Right cardiac atrium (tissue), 5 donors: Measurements from ENCODE around the gene COL4A1. TPM values are rescaled to one million over a fixed set of nuclear protein-coding genes. Genes with fewer than 3 reads are reported as not detected.

Source experiments
- ATAC-seq, 2 donors: fragments of 200-7000 bp; cut with Tn5 transposase; one replicate each; pipeline versions ENCODE4 v1.8.0 to v1.9.1; 2020; ENCODE audit warnings: moderate library complexity in 2 of 2, mild to moderate bottlenecking in 1 of 2
- DNase-seq, 3 donors: peaks; one replicate each; pipeline ENCODE4 v3.0.0-alpha.2; 2020
- H3K27ac ChIP-seq: one replicate; pipeline ENCODE4 v1.5.1; 2013; ENCODE audit warnings: mild to moderate bottlenecking, low read length, control low read depth, moderate library complexity
- H3K27me3 ChIP-seq: one replicate; pipeline ENCODE4 v1.6.1; 2013; ENCODE audit not compliant: control insufficient read depth, insufficient read depth
- H3K4me1 ChIP-seq: one replicate; pipeline ENCODE4 v1.6.1; 2013; ENCODE audit warnings: low read length; ENCODE audit not compliant: control insufficient read depth, insufficient read depth
- H3K4me3 ChIP-seq: one replicate; pipeline ENCODE4 v1.5.1; 2013; ENCODE audit warnings: low read length, control low read depth
- H3K9me3 ChIP-seq: one replicate; pipeline ENCODE4 v1.6.1; 2013; ENCODE audit warnings: low read length; ENCODE audit not compliant: control insufficient read depth
- WGBS: extraction: QIAGEN DNeasy Blood & Tissue Kit; methylation state at CpG from one replicate; pipeline ENCODE4 v1.1.7; 2013; 5-methylcytosine and 5-hydroxymethylcytosine counted together
- intact Hi-C, 4 donors: fragments of 100-400 bp; cut with DNase I; formaldehyde crosslinking; loops; one replicate each; pipeline versions ENCODE4 v1.11.0 to v1.14.0; 2022 to 2023
- polyA plus RNA-seq: library from polyadenylated mRNA; stranded (reverse); fragments of 200-250 nt; gene quantifications from one replicate; pipeline ENCODE4 v1.2.3, GENCODE V29; 2013
- total RNA-seq, 4 donors: library from RNA; stranded (reverse); fragmentation: NEBNext Ultra II Directional; extraction: Animal tissue kit (Norgen Biotek cat#: 25700); gene quantifications; one replicate each; pipeline ENCODE4 v1.2.1, GENCODE V29; 2021
- donor health status: healthy with polysubstance abuse.
- donor health status: DM: no; HTN: yes; CAD: no.
- donor health status: DM: no; HTN: no; CAD: no.
- donor health status: DM: no; HTN: yes; CAD: no; lungs with severe emphysema.
- donor health status: DM: yes; HTN: yes; CAD: no.

The COL4A1 gene
- total and polyA plus RNA-seq, 5 donors: 69.8 to 267 (median 102) TPM

- no peak for DNase-seq
These were observed 170.9 kb downstream of the COL4A1 start for GRCh38 chr13:110135977-110136597.

DNA sequence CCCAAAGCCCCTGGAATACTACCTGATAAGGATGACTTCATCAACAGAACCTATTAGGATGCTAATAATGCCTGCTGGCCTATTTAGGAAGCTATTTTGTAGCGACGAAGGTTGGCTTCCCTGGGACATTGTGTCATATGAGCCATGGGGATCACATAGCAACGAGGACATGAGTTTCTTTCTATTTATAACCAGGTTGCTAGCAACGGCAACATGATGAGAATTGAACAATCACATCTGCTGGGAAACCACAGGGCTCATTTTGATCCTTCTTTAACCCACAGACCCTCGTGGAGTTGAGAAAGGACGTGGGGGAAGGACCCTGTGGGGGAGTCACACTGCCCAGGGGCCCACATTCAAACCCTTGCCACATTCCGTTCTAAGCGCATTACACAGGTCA is 172.2 kb downstream of the COL4A1 start:
- intact Hi-C loops: no loop called here
- DNase-seq (no peak), ATAC-seq (peak; percentile 45 to 54)
- no peaks in the 10 kb centered on the region for H3K27me3 ChIP-seq
- peaks cover 2% of the 10 kb centered on the region for H3K4me1 ChIP-seq
- H3K4me3 ChIP-seq: no peak overlapping the region
- 41% methylated on average over 8 of the region's 8 CpGs for WGBS
- H3K27ac ChIP-seq: peak overlapping the region; percentile 84
- no peaks in the 10 kb centered on the region for H3K9me3 ChIP-seq

More at GRCh38 chr13:110135977-110136597, 170.9 kb downstream of the COL4A1 start:
- no peak overlapping the region for H3K4me3 ChIP-seq
- H3K4me1 ChIP-seq: peaks cover 2% of the 10 kb centered on the region
- H3K27ac ChIP-seq: peak overlapping the region; percentile 58
- 79% methylated on average over 5 of the region's 5 CpGs for WGBS
- no peak for ATAC-seq
- intact Hi-C loops: no loop called here
- H3K9me3 ChIP-seq: no peaks in the 10 kb centered on the region
- no peaks in the 10 kb centered on the region for H3K27me3 ChIP-seq

DNA sequence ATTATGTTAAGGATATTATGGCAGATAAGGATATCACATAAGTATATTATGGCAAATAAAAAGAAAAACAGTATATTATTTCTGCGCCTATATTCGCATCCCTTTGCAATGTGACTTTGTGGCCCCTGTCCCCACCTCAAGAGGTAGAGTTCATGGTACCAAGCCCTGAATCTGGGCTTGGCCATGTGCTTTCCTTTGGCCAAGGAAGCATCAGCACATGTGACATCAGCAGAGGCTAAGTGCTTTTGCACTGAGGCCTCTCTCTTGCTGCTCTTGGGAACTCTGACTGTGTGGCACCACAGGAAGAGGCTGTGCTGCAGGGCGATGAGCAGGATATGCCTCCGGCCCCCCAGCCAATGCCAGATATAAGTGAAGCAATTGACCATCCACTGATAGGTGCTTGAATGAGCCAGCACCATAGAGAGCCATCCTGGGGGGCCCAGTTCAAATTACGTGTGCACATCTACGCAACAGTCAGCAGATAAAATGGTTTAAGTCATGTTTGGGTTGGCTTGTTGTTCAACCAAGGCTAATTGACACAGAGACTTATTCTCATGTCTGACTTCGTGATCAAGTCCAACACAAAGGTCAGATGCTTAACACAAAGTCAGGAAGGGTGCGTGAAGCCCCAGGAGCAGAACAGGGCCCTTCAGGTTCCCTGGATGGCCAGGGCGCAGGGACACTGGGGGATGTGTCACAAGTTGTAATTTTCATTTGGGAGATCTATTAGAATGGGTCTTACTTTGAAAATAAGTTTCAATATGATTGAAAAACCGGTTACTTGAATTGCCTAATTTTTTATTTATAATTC is 173.3 kb downstream of the COL4A1 start:
- Histone ChIP-seq H3K9me3 (no peaks in the 10 kb centered on the region), H3K4me3 (no peak overlapping the region), H3K27ac (no peak overlapping the region), H3K4me1 (peaks cover 2% of the 10 kb centered on the region), H3K27me3 (no peaks in the 10 kb centered on the region)
- ATAC-seq (no peak), DNase-seq (no peak)
- intact Hi-C loops: no loop called here
- 91% methylated on average over 10 of the region's 10 CpGs for WGBS

GRCh38 chr13:110132225-110132982 is 174.6 kb downstream of the COL4A1 start:
- Histone ChIP-seq H3K9me3 (no peaks in the 10 kb centered on the region), H3K27me3 (no peaks in the 10 kb centered on the region), H3K4me1 (peaks cover 5% of the 10 kb centered on the region), H3K27ac (no peak overlapping the region), H3K4me3 (no peak overlapping the region)
- WGBS: 71% methylated on average over 16 of the region's 16 CpGs
- ATAC-seq (no peak), DNase-seq (peak in 1 of 3 donors; percentile 60)
- intact Hi-C loops: no loop called here

GRCh38 chr13:110131424-110131823 is 175.5 kb downstream of the COL4A1 start:
- H3K4me3 ChIP-seq: no peak overlapping the region
- ATAC-seq (no peak), DNase-seq (no peak)
- H3K27ac ChIP-seq: no peak overlapping the region
- H3K27me3 ChIP-seq: no peaks in the 10 kb centered on the region
- no peaks in the 10 kb centered on the region for H3K9me3 ChIP-seq
- peaks cover 7% of the 10 kb centered on the region for H3K4me1 ChIP-seq
- intact Hi-C loops: no loop called here
- WGBS: 69% methylated on average over 11 of the region's 11 CpGs

DNA sequence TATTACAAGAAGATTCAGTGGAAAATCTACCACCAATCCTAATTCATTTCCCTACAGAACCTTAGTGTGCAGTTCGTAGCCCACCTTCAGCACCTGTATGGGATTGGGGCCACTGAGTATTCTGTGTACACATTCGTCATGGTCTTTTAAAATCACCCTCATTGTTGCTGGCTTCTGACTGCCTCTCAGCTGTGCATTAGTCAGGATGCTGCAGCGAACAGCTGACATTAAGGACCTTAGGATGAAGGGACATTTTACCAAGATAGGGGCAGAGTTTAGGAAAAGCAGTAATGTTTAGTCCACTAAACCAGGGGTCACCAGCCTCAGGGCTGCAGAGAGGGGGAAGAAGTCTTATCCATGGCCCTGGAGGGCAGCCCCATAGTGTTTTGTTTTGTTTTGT is 176.5 kb downstream of the COL4A1 start:
- Histone ChIP-seq H3K9me3 (no peaks in the 10 kb centered on the region), H3K27me3 (no peaks in the 10 kb centered on the region), H3K27ac (no peak overlapping the region), H3K4me1 (peaks cover 11% of the 10 kb centered on the region), H3K4me3 (no peak overlapping the region)
- no peak for DNase-seq
- 95% methylated on average over 3 of the region's 3 CpGs for WGBS
- ATAC-seq: no peak
- intact Hi-C loops: no loop called here

- no peak overlapping the region for H3K4me3 ChIP-seq
- H3K27me3 ChIP-seq: no peaks in the 10 kb centered on the region
- WGBS: 82% methylated on average over 14 of the region's 14 CpGs
- H3K9me3 ChIP-seq: no peaks in the 10 kb centered on the region
- peaks cover 11% of the 10 kb centered on the region for H3K4me1 ChIP-seq
- intact Hi-C loops: no loop called here
- no peak overlapping the region for H3K27ac ChIP-seq
- DNase-seq (no peak), ATAC-seq (no peak)
These were observed 177.3 kb downstream of the COL4A1 start for GRCh38 chr13:110129539-110130186.

- Histone ChIP-seq H3K4me1 (peaks cover 11% of the 10 kb centered on the region), H3K27me3 (no peaks in the 10 kb centered on the region), H3K4me3 (no peak overlapping the region), H3K9me3 (no peaks in the 10 kb centered on the region), H3K27ac (no peak overlapping the region)
- intact Hi-C loops: no loop called here
- no peak for ATAC-seq
- 86% methylated on average over 17 of the region's 17 CpGs for WGBS
- DNase-seq: no peak
These were observed 177.9 kb downstream of the COL4A1 start for GRCh38 chr13:110129076-110129475.

- Histone ChIP-seq H3K4me3 (no peak overlapping the region), H3K9me3 (no peaks in the 10 kb centered on the region), H3K27me3 (no peaks in the 10 kb centered on the region), H3K4me1 (peaks cover 11% of the 10 kb centered on the region), H3K27ac (no peak overlapping the region)
- WGBS: 56% methylated on average over 8 of the region's 8 CpGs
- no peak for DNase-seq
- no peak for ATAC-seq
- intact Hi-C loops: no loop called here
These were observed 178.4 kb downstream of the COL4A1 start for GRCh38 chr13:110128546-110128945.

DNA sequence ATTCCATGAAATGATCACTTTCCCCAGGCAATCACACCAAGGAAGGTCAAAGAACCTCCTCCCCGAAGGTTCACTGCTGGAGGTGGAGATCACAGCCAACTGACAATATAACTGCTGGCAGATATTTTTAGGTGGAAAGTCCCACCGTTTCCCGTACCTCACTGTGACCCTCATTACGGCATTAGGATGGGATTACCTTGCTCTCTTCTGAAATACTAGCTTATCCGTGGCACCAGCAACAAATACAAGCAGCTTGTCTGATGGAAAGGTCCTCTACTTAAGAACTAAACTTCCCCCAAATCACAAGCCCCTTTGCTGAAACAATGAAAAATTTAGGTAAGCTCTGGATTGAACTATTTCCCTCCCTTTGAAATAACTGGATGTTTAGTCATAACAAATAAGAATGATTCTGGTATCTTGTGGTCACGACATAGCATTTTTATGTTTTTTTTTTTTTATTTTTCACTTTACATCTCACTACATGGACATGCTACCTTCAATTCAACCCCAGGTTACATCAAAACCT is 178.9 kb downstream of the COL4A1 start:
- intact Hi-C loops: no loop called here
- H3K27ac ChIP-seq: no peak overlapping the region
- H3K27me3 ChIP-seq: no peaks in the 10 kb centered on the region
- H3K4me1 ChIP-seq: peaks cover 11% of the 10 kb centered on the region
- ATAC-seq: no peak
- DNase-seq: no peak
- no peak overlapping the region for H3K4me3 ChIP-seq
- 50% methylated on average over 6 of the region's 6 CpGs for WGBS
- no peaks in the 10 kb centered on the region for H3K9me3 ChIP-seq
